Lower leg skin (tissue), 3 donors: ENCODE results near the gene DYRK3.

Experiments used
- CTCF ChIP-seq, 3 donors: fragments of 450-650 bp; IDR thresholded peaks; one replicate each; pipeline ENCODE4 v1.5.1; 2016; ENCODE audit warnings: antibody characterized with exemption in 3 of 3, mild to moderate bottlenecking in 3 of 3, moderate library complexity in 2 of 3
- POLR2A ChIP-seq, 2 donors: fragments of 450-650 bp; IDR thresholded peaks; one replicate each; pipeline ENCODE4 v1.6.1; 2016 to 2017; ENCODE audit warnings: antibody characterized with exemption in 2 of 2, mild to moderate bottlenecking in 1 of 2, moderate library complexity in 1 of 2

- TF ChIP-seq CTCF (IDR thresholded peaks at IDR 0.05), result no peak
- TF ChIP-seq POLR2A (IDR thresholded peaks at IDR 0.05), result no peak
Measured at GRCh38 chr1:206600527-206600926, 34.8 kb upstream of the DYRK3 start.
